ENCODE measurements around the gene RNF40.

Gene RNF40

DNA sequence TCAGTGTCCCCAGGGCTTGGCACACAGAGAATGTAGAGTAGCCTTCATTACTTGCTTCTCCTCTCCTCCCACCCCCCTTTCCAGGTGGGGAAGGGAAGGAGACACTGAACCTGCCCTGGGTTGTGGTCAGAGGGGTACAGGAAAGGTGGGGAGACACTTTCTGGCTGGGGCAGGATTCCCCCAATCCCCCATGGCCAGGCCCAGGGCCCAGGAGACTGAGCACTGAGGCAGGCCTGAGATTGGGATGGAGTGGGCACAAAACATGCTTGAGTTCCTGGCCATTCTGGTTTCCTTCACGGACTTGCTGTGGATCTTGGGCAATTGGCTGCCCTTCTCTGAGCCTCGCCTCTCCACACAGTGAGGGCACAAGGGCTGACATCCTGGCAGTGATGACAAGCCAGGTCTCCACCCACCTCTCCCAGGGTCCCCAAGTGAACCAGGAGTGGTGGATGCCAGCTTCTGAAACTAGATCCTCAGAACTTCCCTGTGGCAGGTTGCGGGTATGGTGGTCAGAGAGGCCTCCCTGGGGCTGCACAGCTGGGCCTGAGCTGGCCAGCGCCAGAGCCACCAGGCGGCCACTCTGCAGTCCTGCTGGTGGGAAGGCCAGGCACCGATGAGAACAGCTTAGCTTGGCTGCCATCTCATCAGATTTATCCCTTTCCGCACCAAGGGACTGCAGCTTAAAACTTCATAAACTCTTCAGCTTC, 15.6 kb downstream of the RNF40 start:
- Histone ChIP-seq H3K9ac (ENCODE audit: low read depth, low read length) (no peak overlapping the region), H3K36me3 (ENCODE audit: insufficient read depth, low read length) (peaks cover under 1% of the 10 kb centered on the region; the same call in 1 of the 2 replicates), H3K9me3 (ENCODE audit: control insufficient read depth, insufficient read depth, low read length) (no peaks in the 10 kb centered on the region), H3K4me1 (ENCODE audit: insufficient read depth, low read length) (peaks cover 4% of the 10 kb centered on the region; the same call in 1 of the 2 replicates)

DNA sequence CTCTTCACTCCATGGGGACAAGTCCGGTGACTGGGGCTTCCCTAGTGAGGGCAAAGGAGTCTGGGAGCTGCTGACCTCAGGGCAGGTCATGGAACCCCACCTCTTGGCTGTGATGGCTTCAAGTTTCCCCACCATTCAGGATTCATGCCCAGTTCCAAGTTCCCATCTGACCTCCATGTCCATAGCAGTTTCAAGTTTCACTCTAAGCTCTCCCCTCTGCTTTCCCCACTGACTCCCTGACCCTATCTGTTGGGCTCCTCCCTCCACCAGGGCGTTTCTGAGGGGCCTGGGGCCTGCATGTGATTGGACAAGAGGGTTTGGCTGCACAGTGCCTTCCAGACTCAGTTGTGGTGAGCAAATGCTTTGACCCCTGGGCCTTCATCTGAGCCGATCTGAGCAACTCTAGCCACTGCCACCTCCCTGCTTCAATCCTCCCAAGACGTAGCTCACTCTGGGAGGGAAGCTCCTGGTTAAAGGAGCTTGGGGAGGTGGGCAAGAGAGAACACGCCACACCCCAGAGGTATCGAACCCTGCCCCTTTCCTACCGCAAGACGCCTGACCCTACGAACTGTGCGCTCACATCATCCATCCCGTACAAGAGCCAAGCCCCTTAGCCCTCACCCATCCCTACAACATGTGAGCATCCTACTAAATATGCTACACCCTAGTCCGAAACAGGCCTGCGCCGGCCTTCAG, 16.6 kb downstream of the RNF40 start:
- H3K36me3 ChIP-seq (ENCODE audit: insufficient read depth, low read length): no peaks in the 10 kb centered on the region; the same call in 1 of the 2 replicates
- H3K4me1 ChIP-seq (ENCODE audit: insufficient read depth, low read length): peaks cover 4% of the 10 kb centered on the region; the same call in 1 of the 2 replicates
- H3K9ac ChIP-seq (ENCODE audit: low read depth, low read length): no peak overlapping the region
- no peaks in the 10 kb centered on the region for H3K9me3 ChIP-seq (ENCODE audit: control insufficient read depth, insufficient read depth, low read length)

DNA sequence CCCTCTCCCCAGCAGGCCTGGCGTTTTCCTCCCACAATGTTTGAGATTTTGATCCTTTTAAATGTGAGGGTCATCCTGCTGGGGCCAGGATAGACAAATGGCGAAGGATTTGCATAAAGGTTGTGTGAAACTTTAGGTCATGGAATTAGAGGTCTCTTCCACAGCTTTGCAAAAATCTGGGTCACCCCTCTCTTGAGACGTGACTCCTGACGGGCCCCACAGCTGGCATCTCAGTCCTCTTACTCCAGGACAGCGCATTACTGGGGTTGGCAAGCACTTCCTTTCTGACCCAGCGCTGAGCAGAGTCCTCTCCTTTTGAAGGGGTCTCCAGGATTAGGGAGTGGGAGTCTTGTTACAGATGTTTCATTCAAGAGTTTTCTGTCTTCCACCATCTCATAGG, 17.5 kb downstream of the RNF40 start:
- Histone ChIP-seq H3K36me3 (ENCODE audit: insufficient read depth, low read length) (no peaks in the 10 kb centered on the region; the same call in 1 of the 2 replicates), H3K9ac (ENCODE audit: low read depth, low read length) (no peak overlapping the region), H3K4me1 (ENCODE audit: insufficient read depth, low read length) (peaks cover 4% of the 10 kb centered on the region; the same call in 1 of the 2 replicates), H3K9me3 (ENCODE audit: control insufficient read depth, insufficient read depth, low read length) (no peaks in the 10 kb centered on the region)

DNA sequence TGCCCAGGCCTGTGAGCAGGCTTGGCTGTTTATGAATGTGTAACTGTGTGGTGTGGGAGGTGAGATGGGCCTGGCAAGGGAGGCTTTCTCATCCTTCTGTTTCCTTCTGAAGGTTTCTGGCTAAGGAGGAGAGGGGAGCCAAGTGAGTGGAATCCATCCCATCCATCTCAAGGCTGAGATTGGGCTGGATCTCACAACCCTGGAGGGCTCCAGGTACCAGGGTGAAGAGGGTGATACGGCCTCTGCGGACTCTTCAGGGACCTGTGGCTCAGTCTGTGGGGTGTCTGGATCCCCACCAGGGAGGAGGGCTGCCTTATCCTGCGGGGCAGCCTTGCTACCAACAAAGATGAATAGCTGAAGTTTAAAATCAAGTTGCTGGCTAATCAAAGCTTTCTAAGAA, 17.9 kb downstream of the RNF40 start:
- Histone ChIP-seq H3K36me3 (ENCODE audit: insufficient read depth, low read length) (no peaks in the 10 kb centered on the region), H3K4me1 (ENCODE audit: insufficient read depth, low read length) (peaks cover 4% of the 10 kb centered on the region; the same call in 1 of the 2 replicates), H3K9ac (ENCODE audit: low read depth, low read length) (no peak overlapping the region), H3K9me3 (ENCODE audit: control insufficient read depth, insufficient read depth, low read length) (no peaks in the 10 kb centered on the region)

DNA sequence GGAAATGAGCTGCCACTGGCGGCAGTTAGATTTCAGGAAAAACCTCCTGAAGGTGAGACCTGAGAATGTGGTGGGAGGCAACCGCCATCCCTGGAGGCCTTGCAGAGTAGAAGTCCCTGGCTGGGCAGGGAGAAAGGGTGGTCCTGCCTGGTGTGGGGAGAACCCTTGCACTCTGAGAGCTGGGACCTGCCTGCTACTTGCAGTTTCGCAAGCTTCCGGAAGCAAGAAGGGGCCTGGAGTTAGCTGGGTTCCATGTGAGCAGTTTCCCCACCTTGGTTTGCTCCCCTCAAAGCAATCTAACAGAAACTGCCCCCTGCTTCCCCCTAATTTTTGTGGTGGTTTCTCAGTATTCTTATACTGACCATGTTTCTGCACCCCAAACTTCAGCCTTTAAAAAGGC, 18.4 kb downstream of the RNF40 start:
- H3K36me3 ChIP-seq (ENCODE audit: insufficient read depth, low read length): no peaks in the 10 kb centered on the region
- H3K9ac ChIP-seq (ENCODE audit: low read depth, low read length): no peak overlapping the region

DNA sequence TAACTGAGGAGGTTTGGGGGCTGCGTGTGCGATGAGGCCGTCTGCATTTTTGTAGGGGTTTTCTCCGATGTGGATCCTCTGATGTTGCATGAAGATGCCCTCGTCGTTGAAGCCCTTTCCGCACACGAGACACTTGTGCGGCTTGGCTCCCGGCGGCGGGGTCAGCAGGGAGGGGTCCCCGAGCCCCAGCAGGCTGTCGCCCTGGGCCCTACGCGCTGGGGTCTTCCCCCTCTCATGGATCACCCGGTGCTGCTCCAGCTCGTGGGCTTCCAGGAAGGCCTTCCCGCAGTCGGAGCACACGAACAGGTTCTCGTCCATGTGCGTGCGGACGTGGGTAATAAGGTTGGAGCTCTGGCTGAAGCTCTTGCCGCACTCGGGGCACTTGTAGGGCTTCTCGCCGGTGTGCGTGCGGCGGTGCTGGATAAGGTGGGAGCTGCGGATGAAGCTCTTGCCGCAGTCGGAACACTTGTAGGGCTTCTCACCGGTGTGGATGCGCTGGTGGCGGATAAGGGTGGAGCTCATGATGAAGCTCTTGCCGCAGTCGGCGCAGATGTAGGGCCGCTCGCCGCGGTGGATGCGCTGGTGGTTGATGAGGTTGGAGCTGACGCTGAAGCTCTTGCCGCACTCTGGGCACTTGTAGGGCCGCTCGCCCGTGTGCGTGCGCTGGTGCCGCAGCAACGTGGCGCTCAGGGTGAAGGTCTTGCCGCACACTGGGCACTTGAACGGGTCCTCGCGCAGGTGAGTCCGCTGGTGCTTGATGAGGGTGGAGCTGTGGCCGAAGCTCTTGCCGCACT, 20.6 kb downstream of the RNF40 start:
- Histone ChIP-seq H3K4me1 (ENCODE audit: insufficient read depth, low read length) (peaks cover 8% of the 10 kb centered on the region; the same call in 1 of the 2 replicates), H3K9ac (ENCODE audit: low read depth, low read length) (no peak overlapping the region), H3K36me3 (ENCODE audit: insufficient read depth, low read length) (no peaks in the 10 kb centered on the region), H3K9me3 (ENCODE audit: control insufficient read depth, insufficient read depth, low read length) (no peaks in the 10 kb centered on the region)

More for the DNA sequence above, 18.4 kb downstream of the RNF40 start:
- no peaks in the 10 kb centered on the region for H3K9me3 ChIP-seq (ENCODE audit: control insufficient read depth, insufficient read depth, low read length)
- peaks cover 4% of the 10 kb centered on the region; the same call in 1 of the 2 replicates for H3K4me1 ChIP-seq (ENCODE audit: insufficient read depth, low read length)

DNA sequence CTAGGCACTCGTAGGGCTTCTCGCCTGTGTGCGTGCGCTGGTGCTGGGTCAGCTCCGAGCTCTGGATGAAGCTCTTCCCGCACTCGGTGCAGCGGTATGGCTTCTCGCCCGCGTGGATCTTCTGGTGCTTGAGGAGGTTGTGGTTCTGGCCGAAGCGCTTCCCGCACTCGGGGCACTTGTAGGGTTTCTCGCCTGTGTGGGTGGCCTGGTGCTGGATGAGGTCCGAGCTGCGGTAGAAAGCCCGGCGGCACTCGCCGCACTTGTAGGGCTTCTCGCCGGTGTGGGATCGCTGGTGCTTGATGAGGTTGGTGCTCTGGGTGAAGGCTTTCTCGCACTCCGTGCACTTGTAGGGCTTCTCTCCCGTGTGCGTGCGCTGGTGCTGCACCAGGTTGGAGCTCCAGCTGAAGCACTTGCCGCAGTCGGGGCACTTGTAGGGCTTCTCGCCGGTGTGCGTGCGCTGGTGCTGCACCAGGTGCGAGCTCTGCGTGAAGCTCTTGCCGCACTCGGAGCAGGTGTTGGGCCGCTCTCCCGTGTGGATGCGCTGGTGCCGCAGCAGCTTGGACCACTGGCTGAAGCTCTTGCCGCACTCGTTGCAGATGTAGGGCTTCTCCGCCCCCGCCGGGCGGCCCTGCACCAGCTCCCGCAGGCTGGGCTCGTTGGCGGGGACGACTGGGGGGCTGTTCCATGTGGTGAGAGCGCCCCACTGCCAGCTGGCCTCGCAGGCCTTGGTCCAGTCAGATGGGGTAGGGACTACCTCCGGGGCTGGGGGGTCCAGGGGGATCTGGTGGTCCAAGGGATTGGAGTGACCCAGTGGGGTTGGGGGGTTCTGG, 21.4 kb downstream of the RNF40 start:
- Histone ChIP-seq H3K36me3 (ENCODE audit: insufficient read depth, low read length) (no peaks in the 10 kb centered on the region), H3K4me1 (ENCODE audit: insufficient read depth, low read length) (peaks cover 9% of the 10 kb centered on the region; the same call in 1 of the 2 replicates), H3K9ac (ENCODE audit: low read depth, low read length) (no peak overlapping the region), H3K9me3 (ENCODE audit: control insufficient read depth, insufficient read depth, low read length) (no peaks in the 10 kb centered on the region)

DNA sequence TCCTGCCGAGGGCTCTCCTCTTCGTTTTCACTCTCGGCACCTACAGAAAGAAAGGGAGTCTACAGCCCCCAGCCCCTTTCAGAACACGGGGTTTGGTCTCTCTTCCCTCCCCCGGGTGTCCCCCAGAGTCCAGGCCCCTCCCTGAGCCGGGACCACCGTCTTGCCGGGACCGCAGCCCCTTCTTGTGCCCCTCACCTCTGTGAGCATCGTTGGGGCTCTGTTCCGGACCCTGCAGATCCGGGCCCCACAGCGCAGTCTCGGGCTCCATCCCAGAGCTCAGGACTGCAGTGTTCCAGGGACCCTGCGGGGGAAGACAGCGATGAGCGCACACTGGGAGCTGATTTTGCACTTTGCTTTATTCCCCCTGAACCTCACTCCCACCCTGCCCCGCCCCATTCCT, 22.1 kb downstream of the RNF40 start:
- no peaks in the 10 kb centered on the region for H3K36me3 ChIP-seq (ENCODE audit: insufficient read depth, low read length)
- no peak overlapping the region for H3K9ac ChIP-seq (ENCODE audit: low read depth, low read length)
- no peaks in the 10 kb centered on the region for H3K9me3 ChIP-seq (ENCODE audit: control insufficient read depth, insufficient read depth, low read length)
- peaks cover 8% of the 10 kb centered on the region; the same call in 1 of the 2 replicates for H3K4me1 ChIP-seq (ENCODE audit: insufficient read depth, low read length)

DNA sequence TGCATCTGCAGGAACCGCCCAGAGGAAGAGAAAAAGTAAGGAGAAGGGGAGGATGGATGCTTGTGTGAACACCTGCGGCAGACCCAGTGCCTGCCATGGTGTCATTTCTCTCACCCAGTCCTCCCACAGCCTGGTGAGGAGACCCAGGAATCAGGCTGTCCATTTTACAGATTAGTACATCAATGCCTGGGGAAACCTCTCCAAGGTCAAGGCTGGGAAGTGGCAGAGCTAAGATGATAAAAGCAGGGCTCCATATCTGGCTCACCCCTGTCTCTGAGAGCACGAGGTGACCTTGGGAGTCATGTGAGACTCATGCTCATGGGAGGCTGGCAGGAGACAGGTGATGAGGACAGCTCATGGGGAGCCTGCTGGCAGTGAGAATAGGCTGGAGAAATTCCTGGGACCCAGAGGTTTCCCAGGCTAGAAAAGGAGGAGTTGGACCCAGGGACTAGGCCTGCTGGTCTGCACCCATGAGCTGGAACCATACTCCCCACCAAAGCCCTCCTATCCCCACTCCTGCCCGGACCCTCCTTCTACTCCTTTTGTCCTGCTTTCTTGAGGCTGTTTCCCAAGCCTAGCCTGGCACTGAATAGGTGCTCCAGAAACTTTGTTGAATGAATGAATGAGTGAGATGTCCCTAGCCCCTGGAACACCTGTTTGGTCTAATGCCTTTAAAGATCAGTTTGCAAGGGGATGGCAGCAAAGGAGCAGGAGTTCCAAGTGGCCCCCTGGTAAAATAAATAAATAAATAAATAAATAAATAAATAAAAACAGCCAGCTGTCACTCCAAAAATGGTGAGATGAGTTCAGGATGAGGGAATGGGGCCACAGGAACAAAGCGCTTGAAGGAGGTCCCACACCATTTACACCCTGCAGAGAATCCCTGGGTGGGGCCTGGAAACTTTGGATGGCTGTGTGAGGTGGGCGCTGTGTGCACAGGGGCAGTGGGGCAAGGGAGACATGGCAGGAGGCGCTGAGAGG, 23.3 kb downstream of the RNF40 start:
- no peaks in the 10 kb centered on the region for H3K9me3 ChIP-seq (ENCODE audit: control insufficient read depth, insufficient read depth, low read length)
- H3K36me3 ChIP-seq (ENCODE audit: insufficient read depth, low read length): no peaks in the 10 kb centered on the region
- peaks cover 8% of the 10 kb centered on the region; the same call in 1 of the 2 replicates for H3K4me1 ChIP-seq (ENCODE audit: insufficient read depth, low read length)
- H3K9ac ChIP-seq (ENCODE audit: low read depth, low read length): peak overlapping the region; percentile 72; the same call in 1 of the 2 replicates

DNA sequence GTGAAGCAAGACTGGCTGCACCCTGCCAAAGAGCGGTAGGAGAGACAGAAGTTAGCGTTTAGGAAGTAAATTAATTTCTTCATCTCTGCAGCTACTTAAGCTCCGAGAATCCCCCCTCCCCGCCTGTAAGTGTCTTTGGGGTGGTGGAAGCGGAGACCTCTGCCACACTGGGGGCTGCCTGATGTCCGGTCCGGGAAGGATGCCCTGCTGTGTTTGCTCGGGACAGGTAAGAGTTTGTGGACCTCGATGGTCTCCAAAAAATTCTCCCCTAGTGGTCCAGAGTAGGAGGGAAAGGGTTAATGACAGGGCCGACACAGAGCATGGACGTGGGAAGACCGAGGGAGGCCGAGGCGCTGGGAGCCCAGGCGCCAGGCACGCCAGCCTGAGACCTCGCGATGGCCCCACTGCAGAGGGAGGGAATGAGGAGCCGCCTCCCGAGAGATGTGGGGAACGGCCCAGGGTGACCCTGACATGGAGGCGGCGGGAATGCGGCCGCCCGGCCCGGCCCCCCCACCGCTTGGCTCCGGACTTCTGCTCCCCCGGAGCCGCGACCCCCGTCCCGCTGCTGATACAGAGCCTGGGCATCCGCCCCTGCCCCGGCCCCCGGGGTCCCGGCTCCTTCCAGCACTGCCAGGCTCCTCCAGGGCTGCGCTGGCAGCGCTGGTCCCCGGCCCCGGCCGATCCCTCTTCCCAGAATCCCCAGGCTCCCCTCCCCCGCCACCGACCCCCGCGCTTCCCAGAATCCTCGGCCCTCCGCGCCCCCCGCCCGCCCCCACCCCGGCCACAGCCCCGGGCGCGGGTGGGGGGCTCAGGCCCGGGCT, 24.2 kb downstream of the RNF40 start:
- Histone ChIP-seq H3K9me3 (ENCODE audit: control insufficient read depth, insufficient read depth, low read length) (no peaks in the 10 kb centered on the region), H3K36me3 (ENCODE audit: insufficient read depth, low read length) (no peaks in the 10 kb centered on the region), H3K9ac (ENCODE audit: low read depth, low read length) (peak overlapping the region; percentile 98), H3K4me1 (ENCODE audit: insufficient read depth, low read length) (peaks cover 8% of the 10 kb centered on the region; the same call in 1 of the 2 replicates)

DNA sequence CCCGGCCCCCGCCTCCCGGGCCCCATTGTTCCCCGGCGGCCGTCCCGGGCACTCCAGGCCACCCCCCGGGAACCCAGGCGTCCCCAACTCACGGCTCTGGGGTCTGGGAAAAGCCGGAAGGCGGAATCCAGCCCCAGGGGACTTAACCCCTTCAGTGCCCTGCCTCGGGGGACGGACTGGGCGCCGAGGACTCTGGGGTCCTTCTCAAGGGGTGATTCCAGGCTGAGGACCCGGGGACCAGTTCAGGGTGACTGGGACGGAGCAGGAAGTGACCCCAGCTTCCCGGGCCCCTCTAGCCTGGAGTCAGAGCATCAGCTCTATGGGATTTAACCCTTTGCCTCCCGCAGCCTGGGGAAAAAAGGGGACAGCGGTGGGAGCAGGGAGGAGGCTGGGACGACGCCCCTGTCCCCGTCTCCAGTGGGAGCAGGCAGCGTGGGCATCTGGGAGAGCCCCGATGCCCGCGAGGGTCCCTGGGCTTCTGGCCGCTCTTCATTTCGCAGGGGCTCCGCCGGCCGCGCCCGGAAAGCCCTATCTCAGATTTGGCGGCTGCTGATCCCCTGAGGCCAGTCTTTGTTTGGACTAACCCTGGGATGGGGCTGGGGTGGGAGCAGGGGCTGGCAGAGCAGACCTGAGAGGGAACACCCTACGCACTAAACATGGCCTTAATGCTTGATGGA, 25.0 kb downstream of the RNF40 start, which contains the start of gene ZNF629:
ZNF629 (minus strand) TSS at position 270 of the 677 bp plus-strand sequence. CDS start 2,723 bp downstream, outside the sequence.
- Histone ChIP-seq H3K9ac (ENCODE audit: low read depth, low read length) (peak within 1 kb of the TSS; percentile 98), H3K9me3 (ENCODE audit: control insufficient read depth, insufficient read depth, low read length) (no peaks in the 10 kb centered on the region), H3K36me3 (ENCODE audit: insufficient read depth, low read length) (no peaks in the 10 kb centered on the region)

More for the DNA sequence above, 25.0 kb downstream of the RNF40 start, which contains the start of gene ZNF629:
- H3K4me1 ChIP-seq (ENCODE audit: insufficient read depth, low read length): peaks cover 8% of the 10 kb centered on the region; the same call in 1 of the 2 replicates
